Measurements from ENCODE around the gene NDUFA5. TPM values are rescaled to one million over a fixed set of nuclear protein-coding genes. Genes with fewer than 3 reads are reported as not detected.

Gene NDUFA5
- total RNA-seq, 2 experiments from 2014 or later = 50.8 to 74.9 TPM

GRCh38 chr7:123505221-123505620, 52.4 kb downstream of the NDUFA5 start:
- ChIA-PET CTCF (ENCODE audit: unreplicated experiment) (no interaction called here), POLR2A (no interaction called here)
- Histone ChIP-seq H3K9me2 (ENCODE audit: insufficient read depth, low read length) (no peaks in the 10 kb centered on the region), H3K4me3 (ENCODE audit: low read depth, low read length, poor library complexity, severe bottlenecking) (no peak overlapping the region), H3K4me2 (ENCODE audit: low read length) (no peak overlapping the region), H3K4me1 (ENCODE audit: insufficient read depth, low read length, poor library complexity, severe bottlenecking) (no peaks in the 10 kb centered on the region), H2AFZ (ENCODE audit: low read length) (no peak overlapping the region), H3K36me3 (ENCODE audit: insufficient read depth, low read length) (no peaks in the 10 kb centered on the region), H3K79me2 (ENCODE audit: insufficient read depth, low read depth, low read length) (no peaks in the 10 kb centered on the region), H4K20me1 (ENCODE audit: insufficient read depth, low read length) (no peaks in the 10 kb centered on the region), H3K27ac (ENCODE audit: low read depth, low read length, poor library complexity, severe bottlenecking) (no peak overlapping the region), H3K9me3 (ENCODE audit: low read length) (no peaks in the 10 kb centered on the region)
- BruUV-seq (replicated peaks) = no TSS peak
- DNase-seq (ENCODE audit: low spot score) = no peak
- intact Hi-C loops (cut with micrococcal nuclease; ENCODE audit: unreplicated experiment) = no loop called here
- TF ChIP-seq CTCF (conservative IDR thresholded peaks at IDR 0.05; ENCODE audit: low read length) = no peak

- Histone ChIP-seq H2AFZ (ENCODE audit: low read length) (no peak overlapping the region), H3K4me1 (ENCODE audit: insufficient read depth, low read length, poor library complexity, severe bottlenecking) (no peaks in the 10 kb centered on the region), H3K4me2 (ENCODE audit: low read length) (no peak overlapping the region), H3K27ac (ENCODE audit: low read depth, low read length, poor library complexity, severe bottlenecking) (no peak overlapping the region), H3K9me3 (ENCODE audit: low read length) (no peaks in the 10 kb centered on the region), H3K9me2 (ENCODE audit: insufficient read depth, low read length) (no peaks in the 10 kb centered on the region), H4K20me1 (ENCODE audit: insufficient read depth, low read length) (no peaks in the 10 kb centered on the region), H3K79me2 (ENCODE audit: insufficient read depth, low read depth, low read length) (no peaks in the 10 kb centered on the region), H3K4me3 (ENCODE audit: low read depth, low read length, poor library complexity, severe bottlenecking) (no peak overlapping the region), H3K36me3 (ENCODE audit: insufficient read depth, low read length) (no peaks in the 10 kb centered on the region)
- ChIA-PET POLR2A (no interaction called here), CTCF (ENCODE audit: unreplicated experiment) (no interaction called here)
- DNase-seq (ENCODE audit: low spot score) = no peak
- no TSS peak for BruUV-seq (replicated peaks)
- intact Hi-C loops (cut with micrococcal nuclease; ENCODE audit: unreplicated experiment) = no loop called here
- TF ChIP-seq CTCF (conservative IDR thresholded peaks at IDR 0.05; ENCODE audit: low read length) (no peak), EZH2phosphoT487 (IDR thresholded peaks at IDR 0.05; ENCODE audit: borderline replicate concordance, low read depth, low read length) (no peak)
Observed at GRCh38 chr7:123502201-123502600, 55.4 kb downstream of the NDUFA5 start.

- DNase-seq (ENCODE audit: low spot score) = no peak
- H3K4me3 ChIP-seq (ENCODE audit: low read depth, low read length, poor library complexity, severe bottlenecking) = no peak overlapping the region
- ChIA-PET POLR2A (no interaction called here), CTCF (ENCODE audit: unreplicated experiment) (no interaction called here)
- H3K79me2 ChIP-seq (ENCODE audit: insufficient read depth, low read depth, low read length) = no peaks in the 10 kb centered on the region
- no peak overlapping the region for H2AFZ ChIP-seq (ENCODE audit: low read length)
- H3K4me1 ChIP-seq (ENCODE audit: insufficient read depth, low read length, poor library complexity, severe bottlenecking) = no peaks in the 10 kb centered on the region
- no TSS peak for BruUV-seq (replicated peaks)
- H3K36me3 ChIP-seq (ENCODE audit: insufficient read depth, low read length) = no peaks in the 10 kb centered on the region
- no peak overlapping the region for H3K4me2 ChIP-seq (ENCODE audit: low read length)
- H4K20me1 ChIP-seq (ENCODE audit: insufficient read depth, low read length) = no peaks in the 10 kb centered on the region
- TF ChIP-seq EZH2phosphoT487 (IDR thresholded peaks at IDR 0.05; ENCODE audit: borderline replicate concordance, low read depth, low read length) (no peak), CTCF (conservative IDR thresholded peaks at IDR 0.05; ENCODE audit: low read length) (no peak)
- H3K27ac ChIP-seq (ENCODE audit: low read depth, low read length, poor library complexity, severe bottlenecking) = no peak overlapping the region
- intact Hi-C loops (cut with micrococcal nuclease; ENCODE audit: unreplicated experiment) = no loop called here
- no peaks in the 10 kb centered on the region for H3K9me2 ChIP-seq (ENCODE audit: insufficient read depth, low read length)
- H3K9me3 ChIP-seq (ENCODE audit: low read length) = no peaks in the 10 kb centered on the region
Observed at GRCh38 chr7:123500878-123501489, 56.6 kb downstream of the NDUFA5 start.
